ENCODE measurements around the gene SMTNL2.
"Not testable (repeated sequence)": the region's sequence is repeated elsewhere in the genome, so short reads cannot be mapped to it uniquely, and the experiment has no call there.

SMTNL2 gene

DNA sequence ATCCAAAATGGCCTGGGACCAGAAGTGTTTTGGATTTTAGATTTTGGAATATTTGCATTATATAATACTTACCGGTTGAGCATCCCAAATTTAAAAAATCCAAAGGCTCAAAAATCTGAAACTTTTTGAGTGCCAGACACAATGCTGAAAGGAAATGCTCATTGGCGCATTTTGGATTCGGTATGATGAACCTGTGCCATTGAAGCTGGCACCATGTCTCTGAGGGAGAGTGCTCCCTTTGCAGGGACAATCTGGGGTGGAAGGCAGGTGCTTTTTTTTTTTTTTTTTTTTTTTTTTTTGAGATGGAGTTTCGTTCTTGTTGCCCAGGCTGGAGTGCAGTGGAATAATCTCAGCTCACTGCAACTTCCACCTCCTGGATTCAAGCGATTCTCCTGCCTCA is 17.7 kb downstream of the SMTNL2 start:
- DNase-seq (ENCODE audit: low read depth in 2 of 2) = no peak

DNA sequence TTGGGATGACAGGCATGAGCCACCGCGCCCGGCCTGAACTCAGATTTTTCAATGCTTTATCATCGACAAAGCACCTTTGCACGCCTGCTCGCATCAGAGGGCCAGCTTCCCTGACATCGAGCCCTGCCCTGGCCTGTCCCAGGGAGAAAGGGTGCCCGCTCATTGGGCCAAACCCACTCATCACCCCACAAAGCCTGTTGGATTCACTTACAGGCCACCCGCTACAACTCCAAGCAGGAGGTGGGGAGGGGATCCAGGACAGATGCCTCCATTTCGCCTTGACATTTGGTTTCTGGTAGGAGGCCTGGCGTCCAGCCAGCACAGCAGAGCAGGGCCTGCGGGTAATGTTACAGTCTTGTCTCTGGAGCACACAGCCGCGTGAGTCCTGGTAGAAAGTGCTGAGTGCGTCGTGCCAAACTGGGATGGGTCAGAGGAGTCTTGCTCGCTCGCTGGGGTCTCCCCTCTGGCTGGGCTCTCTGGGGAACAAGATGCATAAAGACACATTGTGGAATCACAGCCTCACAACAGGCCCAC is 19.8 kb downstream of the SMTNL2 start:
- no peak for DNase-seq (ENCODE audit: low read depth in 2 of 2)

DNA sequence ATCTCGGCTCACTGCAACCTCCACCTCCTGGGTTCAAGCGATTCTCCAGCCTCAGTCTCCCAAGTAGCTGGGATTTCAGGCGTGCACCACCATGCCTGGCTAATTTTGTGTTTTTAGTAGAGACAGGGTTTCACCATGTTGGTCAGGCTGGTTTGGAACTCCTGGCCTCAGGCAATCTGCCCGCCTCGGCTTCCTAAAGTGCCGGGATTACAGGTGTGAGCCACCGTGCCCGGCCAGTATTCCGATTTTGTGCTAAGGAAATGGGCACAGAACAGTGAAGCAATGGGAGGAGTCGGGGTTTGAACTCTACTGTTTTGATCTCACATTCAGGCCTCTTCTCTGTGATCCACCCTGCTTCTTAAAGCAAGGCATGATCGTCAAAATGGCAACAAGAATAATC is 20.4 kb downstream of the SMTNL2 start:
- not testable (repeated sequence) for DNase-seq (ENCODE audit: low read depth in 2 of 2)

DNA sequence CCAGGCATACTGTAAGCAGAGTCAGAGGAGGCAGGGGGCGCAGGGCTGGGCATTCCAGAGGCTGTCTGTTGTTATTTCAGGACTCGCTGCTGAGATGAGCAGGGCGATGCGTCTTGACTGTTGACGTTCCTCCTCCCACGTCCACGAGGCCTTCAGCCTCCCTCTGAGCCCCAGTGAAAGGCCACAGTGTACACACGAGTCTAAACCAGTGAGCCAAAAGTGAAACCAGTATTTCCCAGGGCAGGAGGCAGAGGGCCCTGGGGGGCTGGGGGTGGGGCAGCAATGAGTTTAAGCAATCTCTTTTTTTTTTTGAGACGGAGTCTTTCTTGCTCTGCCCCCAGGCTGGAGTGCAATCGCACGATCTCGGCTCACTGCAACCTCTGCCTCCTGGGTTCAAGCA is 21.5 kb downstream of the SMTNL2 start:
- DNase-seq (ENCODE audit: low read depth in 2 of 2) = no peak

DNA sequence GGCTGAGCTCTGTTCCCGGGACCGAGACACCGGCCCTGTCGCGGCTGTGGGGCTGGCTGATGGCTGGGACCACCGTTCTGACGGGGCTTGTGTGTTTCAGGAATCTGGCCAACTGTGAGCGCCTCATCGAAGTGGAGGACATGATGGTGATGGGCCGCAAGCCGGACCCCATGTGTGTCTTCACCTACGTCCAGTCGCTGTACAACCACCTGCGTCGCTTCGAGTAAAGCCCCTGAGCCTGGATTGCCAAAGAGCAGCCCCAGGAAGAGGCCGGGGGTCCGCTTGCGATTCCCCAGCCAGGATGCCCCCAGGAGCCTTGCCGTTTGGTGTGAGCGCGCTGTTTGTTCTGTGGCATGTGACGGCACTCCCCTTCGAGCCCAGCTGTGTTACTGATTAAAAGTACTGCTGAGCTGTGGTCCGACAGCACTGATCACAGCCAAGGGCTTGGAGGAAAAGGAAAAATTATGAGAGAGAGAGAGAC is 23.0 kb downstream of the SMTNL2 start:
- no peak for DNase-seq (ENCODE audit: low read depth in 2 of 2)

DNA sequence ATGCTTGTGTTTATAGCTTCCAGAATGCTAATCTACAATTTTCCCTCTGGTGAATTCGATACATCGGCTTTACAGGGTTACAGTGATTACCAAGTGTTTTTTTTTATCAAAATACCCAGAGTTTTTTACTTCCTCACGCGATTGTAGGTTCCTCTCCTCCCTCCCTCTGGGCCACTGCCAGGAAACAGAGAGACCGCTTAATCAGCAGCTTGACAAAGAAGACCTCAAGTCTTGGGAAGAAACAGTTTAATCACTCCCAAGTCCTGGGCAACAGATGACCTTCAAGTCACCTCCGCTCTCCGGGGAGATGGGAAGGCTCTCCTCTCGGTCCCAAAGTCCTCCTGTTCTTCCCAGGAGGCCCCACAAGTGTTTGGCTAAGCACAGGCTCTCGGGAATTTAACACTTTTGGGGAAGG is 23.5 kb downstream of the SMTNL2 start:
- no peak for DNase-seq (ENCODE audit: low read depth in 2 of 2)

DNA sequence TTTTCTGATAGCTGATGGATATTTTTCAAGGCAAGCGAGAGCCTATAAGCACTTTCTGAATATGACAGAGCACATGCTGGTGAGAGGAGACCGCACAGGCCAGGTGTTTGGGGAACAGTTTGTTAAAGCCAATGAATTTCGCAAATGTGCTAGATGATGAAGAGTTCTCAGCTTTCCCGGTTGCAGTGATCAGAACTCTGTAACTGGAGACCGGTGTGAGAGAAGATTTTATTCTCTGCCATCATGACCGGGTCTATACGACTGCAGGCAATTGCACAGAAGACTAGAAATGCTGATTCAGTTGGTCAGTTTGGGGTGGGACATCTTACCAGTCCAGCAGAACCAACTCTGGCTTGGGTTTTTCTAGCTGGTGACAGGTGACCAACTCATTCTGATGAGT is 25.4 kb downstream of the SMTNL2 start:
- no peak for DNase-seq (ENCODE audit: low read depth in 2 of 2)

DNA sequence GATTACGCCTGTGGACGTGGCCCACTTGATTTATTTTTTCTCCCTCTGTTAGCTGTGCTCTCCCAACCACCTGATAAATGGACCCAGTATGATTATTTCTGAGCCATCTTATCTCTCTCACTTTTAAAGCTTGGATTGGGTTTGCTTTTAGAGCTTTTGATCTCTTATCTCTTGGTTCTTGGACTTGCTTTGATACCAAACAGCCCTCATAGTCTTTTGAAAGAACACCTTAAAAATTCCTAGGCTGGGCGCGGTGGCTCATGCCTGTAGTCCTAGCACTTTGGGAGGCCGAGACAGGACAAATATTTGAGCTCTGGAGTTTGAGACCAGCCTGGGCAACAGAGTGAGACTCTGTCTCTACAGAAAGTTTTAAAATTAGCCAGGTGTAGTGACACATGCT is 25.8 kb downstream of the SMTNL2 start:
- no peak for DNase-seq (ENCODE audit: low read depth in 2 of 2)

DNA sequence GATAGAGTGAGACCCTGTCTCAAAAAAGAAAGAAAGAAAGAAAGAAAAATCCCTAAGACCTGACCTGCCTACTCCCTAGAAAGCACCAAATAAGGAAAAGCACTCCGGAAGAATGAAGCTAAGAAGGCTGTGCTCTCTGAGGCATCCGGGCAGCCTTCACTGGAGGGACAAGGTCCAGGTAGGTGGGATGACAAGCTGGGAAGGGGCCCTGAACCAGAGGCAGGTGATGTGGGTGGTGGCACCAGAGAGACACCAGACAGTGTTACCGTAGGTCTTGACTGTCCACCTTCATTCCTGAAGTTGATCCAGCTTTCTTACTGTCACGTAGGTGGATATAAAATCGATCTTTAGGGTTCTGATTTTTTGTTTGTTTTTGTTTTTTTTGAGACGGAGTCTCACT is 26.3 kb downstream of the SMTNL2 start:
- no peak for DNase-seq (ENCODE audit: low read depth in 2 of 2)

DNA sequence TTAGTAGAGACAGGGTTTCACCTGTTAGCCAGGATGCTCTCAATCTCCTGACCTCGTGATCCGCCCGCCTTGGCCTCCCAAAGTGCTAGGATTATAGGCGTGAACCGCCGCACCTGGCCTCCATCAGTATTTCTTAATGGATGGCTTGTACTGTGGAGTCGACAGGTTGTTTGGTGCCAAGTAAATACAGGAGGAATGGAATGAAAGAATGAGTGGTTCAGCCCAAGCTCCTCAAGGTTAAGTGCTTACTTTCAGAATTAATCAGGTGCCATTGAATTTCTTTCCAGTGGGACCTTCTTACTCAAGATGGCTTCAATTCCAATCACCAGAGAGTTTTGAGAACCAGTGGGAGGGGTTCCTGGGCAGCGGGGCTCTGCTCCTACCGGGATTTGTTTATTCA is 32.1 kb downstream of the SMTNL2 start:
- DNase-seq (ENCODE audit: low read depth in 2 of 2) = no peak

DNA sequence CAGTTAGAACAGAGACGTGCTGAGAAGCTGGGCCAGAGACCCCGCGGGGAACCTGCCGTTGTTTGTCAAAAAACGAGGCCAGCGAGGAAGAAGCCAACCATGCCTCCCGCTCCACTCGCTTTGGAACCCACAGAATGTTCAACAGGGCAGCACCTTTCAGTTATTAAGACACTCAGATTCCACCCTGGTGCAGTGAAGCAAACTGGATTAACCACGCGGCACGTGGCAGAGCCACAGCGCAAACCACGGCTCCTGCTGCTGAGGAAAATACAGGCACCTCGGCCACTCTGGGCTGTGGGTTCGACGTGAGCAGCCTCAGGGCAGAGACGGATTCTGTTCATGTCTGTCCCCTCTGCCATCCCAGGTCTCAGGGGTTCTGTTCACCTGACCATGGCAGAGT is 32.8 kb downstream of the SMTNL2 start:
- DNase-seq (ENCODE audit: low read depth in 2 of 2) = no peak

DNA sequence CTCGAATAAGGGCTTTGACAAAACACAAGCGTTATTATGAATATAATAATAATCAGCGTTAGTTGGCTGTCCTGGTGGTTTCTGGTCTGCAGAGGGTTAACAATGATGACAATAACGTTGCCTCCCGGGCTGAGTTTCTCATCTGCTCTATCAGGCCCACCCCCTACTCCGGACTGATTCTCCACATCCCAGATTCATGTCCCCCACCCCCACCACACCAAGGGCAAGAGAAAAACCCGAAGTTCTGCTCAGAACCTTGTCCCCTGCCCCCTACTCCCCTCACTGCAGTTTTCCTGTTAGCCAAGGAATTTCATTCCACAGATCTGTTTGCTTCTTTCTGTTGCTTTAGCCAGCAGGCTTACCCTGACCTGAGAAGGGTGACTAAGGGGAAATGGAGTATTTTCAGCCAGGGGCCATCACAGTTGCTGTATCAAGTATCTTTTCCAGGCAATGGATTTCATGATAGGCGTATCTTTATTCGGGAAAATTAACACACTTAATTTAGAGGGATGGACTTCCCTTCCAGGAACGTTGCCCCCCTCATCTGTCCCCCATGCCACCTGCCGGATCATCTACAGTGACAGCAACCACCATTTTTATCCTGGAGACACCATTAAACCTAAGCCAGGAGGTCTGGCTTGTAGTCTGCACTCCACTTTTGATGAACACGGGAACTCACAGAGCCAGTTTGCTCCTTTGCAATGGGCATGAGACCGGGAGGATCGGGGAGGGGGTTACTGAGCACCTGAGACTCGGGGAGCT is 33.4 kb downstream of the SMTNL2 start:
- no peak for DNase-seq (ENCODE audit: low read depth in 2 of 2)

DNA sequence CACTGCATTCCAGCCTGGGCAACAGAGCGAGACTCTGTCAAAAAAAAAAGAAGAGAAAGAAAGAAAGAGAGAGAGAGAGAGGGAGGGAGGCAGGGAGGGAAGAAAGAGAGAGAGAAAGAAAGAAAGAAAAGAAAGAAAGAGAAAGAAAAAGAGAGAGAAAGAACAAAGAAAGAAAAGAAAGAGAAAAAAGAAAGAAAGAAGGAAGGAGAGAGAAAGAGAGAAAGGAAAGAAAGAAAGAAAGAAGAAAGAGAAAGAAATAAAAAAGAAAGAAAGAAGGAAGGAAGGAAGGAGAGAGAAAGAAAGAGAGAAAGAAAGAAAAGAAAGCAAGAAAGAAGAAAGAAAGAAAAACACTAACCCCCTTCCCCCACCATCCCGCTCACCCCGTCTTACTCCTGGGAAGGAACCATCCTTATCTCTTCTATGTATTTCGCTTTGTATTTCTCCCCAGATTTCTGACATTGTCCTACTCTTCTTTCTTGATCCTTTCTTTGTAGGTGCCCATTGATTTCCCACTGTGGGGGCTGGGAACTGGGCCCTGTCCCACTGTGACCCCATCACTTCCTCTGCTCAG is 36.3 kb downstream of the SMTNL2 start:
- DNase-seq (ENCODE audit: low read depth in 2 of 2) = no peak

DNA sequence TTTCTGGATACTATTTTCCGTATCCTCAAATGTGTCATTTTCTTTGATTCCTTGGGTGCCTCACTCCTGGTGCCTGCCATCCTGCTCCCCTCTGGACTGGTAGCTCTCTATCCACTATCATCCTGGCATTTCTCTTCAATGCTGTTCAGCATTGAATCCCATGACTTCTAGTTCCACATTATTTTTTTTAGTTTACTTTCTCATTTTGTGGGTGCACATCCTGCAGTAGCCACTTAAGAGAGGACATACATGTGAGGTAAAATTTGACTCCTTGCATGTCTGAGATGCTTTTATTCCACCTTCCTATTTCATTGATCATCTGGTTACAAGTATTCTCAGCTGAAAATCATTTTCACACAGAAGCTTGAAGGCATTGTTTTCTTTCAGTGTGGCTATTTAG is 38.0 kb downstream of the SMTNL2 start:
- no peak for DNase-seq (ENCODE audit: low read depth in 2 of 2)

DNA sequence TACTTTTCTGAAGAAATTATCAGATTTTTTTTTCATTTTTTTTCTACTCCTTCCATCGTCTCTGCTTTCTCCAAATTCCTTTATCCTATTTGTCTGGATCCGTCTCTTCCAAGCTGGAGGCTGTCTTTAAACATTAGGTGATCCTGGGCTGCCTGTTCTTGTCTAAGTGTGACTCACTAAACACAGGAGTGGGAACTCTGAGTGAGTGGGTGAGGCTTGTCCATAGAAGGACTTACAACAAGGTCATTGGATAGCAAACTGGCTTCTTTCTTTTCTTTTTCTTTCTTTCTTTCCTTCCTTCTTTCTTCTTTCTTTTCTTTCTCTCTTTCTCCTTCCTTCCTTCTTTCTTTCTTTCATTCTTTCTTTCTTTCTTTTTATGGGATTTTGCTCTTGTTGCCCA is 38.9 kb downstream of the SMTNL2 start:
- DNase-seq (ENCODE audit: low read depth in 2 of 2) = no peak

DNA sequence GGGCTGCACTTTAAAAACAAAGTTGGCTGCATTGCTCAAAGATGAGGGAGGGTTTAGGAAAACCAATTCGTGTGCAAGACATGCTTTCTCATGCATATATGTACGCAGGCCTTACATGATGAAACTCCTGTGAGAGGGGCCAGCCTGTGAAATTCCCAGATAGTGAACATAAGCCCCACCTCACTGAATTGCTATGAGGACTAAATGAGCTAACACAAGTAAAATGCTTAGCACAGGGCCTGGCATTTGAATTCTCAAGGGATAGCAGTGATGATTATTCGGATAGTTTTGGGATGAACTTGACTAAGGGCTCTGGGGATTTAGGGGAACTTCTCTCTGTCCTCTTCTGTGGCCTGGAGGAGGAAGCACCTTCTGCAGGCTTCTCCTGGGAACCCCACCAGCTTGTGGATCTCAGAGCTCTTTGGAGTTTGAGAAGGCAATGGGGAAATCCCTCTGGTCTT is 40.2 kb downstream of the SMTNL2 start:
- DNase-seq (ENCODE audit: low read depth in 2 of 2) = not testable (repeated sequence)

DNA sequence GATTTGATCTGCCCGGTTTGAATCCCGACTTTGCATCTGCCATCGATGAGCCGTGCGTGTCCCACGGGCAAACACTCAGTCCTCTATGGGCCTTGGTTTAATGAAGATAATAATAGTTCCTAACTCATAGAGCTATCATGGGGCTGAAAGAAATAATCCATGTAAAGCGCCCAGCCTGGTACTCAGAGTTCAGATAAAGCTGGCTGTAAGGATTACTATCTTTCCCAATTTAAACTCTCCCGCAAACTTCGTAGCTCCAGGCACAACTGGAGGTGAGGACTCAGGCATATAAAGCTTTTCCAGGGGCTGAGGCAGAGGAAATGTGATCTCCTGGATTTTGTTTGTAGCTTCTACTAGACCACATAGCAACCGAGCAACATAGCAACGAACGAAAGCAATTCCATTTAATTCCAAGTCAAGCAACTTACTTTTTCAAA is 40.9 kb downstream of the SMTNL2 start:
- DNase-seq (ENCODE audit: low read depth in 2 of 2) = no peak

DNA sequence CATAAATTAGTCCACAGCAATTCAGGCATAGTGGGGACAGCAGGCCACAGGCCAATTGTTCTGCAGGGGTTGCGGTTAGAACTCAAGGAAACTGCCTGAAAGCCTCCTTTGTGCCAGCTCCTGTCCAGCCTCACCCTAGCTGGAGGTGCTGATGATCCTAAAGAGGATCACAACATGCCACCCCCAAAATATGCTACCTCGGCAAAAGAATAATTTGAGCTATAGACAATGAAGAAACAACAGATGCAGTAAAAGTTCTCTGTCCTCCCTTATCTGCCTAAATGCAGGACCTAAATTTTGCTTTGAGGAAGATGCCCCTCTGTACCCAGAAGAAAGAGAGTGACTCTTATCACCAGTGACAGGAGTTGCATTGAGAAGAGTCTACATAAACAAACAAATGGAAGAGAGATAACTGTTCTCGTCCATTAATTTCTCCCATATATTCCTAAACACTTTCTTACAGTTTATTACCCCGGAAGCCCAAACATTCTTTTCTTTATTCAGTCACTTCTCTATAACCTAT is 42.5 kb downstream of the SMTNL2 start:
- DNase-seq (ENCODE audit: low read depth in 2 of 2) = no peak

DNA sequence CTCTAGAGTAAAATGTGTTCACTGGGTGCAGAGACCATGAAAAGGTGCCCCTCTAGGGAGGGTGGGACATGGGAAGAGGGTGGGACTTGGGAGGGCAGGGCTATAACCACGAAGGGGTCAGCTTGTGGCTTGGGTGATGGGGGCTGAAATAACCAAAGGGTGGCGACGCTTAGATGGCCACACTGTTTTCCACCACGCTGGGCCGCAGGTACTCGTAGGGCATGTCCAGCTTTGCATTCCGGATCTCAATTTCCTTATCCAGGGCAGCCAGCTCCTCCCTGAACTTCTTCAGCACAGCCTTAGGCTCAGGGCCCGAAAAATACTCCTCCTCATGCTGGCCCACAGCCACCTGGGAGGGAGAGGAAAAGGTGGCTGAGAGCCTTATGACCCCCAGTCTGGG is 47.1 kb downstream of the SMTNL2 start:
- no peak for DNase-seq (ENCODE audit: low read depth in 2 of 2)

DNA sequence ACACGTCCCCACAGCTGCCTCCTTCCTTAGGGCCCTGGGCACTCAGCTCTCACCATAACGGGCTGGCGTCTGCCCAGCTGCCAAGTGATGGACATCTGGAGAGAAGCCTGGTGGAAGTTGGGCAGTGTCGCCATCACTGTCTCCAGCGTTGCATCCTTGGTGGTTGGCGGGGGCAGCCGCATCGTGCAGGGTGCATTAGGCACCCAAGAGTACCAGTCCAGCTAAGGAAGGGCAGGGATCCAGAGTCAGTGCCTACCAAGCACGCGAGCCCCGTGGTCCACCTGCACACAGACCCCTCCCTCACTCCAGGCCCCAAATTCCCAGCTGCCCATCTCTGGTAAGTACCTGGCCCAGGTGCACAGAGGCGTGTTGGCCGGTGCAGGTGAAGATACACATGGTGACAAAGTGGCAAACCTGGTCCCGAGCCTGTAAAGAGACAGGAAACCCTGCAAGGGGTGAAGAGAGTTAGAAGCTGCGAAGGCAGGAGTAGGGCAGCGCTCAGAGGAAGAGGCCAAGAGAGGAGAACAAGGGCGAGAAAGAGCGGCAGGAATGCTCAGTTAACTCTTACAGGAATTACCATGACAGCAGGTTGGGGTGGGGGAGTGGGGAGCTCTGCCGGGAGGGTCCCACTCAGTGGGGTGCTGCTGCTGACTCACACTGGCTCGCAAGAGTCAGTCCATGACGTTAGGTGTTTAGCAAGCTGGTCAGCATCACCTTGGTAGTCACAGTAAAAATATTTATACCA is 47.7 kb downstream of the SMTNL2 start:
- no peak for DNase-seq (ENCODE audit: low read depth in 2 of 2)

DNA sequence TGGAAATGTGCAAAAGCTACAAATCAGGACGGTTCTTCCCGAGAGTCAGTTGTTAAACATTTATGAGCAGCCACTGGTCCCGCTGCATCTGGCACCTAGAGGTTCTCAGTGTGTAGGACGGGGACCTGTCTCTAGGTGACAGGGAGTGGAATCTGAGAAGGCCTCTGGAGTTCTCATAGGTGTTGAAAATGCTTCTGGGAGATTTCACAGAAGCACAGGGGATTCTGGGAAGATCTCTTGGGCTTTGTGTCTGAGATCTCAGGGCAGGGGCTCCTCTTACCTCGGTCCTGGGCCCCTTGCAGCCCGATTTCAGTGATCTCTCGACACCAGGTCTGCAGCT is 48.2 kb downstream of the SMTNL2 start:
- no peak for DNase-seq (ENCODE audit: low read depth in 2 of 2)

DNA sequence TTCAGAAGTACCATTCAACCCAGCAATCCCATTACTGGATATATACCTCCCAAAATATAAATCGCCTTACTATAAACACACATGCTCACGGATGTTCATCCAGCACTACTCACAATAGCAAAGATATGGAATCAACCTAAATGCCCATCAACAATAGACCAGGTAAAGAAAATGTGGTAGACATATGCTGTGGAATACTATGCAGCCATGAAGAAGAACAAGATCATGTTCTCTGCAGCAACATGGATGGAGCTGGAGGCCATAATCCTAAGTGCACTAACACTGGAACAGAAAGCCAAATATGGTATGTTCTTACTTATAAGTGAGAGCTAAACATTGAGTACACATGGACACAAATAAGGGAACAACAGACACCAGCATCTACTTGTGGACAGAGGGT is 49.3 kb downstream of the SMTNL2 start:
- DNase-seq (ENCODE audit: low read depth in 2 of 2) = no peak
